HFFc6 (cell line): Measurements from ENCODE around the gene IL18RAP. TPM values are rescaled to one million over a fixed set of nuclear protein-coding genes. Genes with fewer than 3 reads are reported as not detected.

Source experiments
- DNase-seq: peaks from one replicate; pipeline ENCODE4 v3.0.0-alpha.2; 2018
- H3K27ac Mint-ChIP-seq: 2 replicates; pipeline ENCODE4 v1.8.0; 2020; ENCODE audit warnings: mild to moderate bottlenecking, mixed read lengths
- H3K27me3 Mint-ChIP-seq: 2 replicates; pipeline ENCODE4 v1.8.0; 2021; ENCODE audit warnings: mild to moderate bottlenecking, moderate library complexity, mixed read lengths; ENCODE audit not compliant: insufficient read depth
- H3K36me3 Mint-ChIP-seq: 2 replicates; pipeline ENCODE4 v1.8.0; 2021; ENCODE audit warnings: low read depth, mixed read lengths
- H3K4me1 Mint-ChIP-seq: 2 replicates; pipeline ENCODE4 v1.8.0; 2020; ENCODE audit warnings: low read depth, mixed read lengths
- H3K4me3 Mint-ChIP-seq: 2 replicates; pipeline ENCODE4 v1.8.0; 2020; ENCODE audit warnings: mild to moderate bottlenecking, moderate library complexity, mixed read lengths
- H3K9me3 Mint-ChIP-seq: 2 replicates; pipeline ENCODE4 v1.8.0; 2020; ENCODE audit warnings: mild to moderate bottlenecking, mixed read lengths
- CTCF ChIP-seq: fragments of 200-600 bp; sonication (generic); IDR thresholded peaks from 2 replicates; pipeline ENCODE4 v1.5.0; 2021; ENCODE audit warnings: antibody characterized with exemption, mild to moderate bottlenecking
- total RNA-seq, 6 experiments: library from RNA; stranded (reverse); fragmentation: NEBNext Ultra II Directional; extraction: Animal tissue kit (Norgen Biotek cat#: 25700); gene quantifications; 2 replicates in 1 of 6; 3 replicates in 5 of 6; pipeline ENCODE4 v1.2.3, GENCODE V29; 2021

IL18RAP gene
- total RNA-seq, 6 experiments from 2014 or later: not detected

DNA sequence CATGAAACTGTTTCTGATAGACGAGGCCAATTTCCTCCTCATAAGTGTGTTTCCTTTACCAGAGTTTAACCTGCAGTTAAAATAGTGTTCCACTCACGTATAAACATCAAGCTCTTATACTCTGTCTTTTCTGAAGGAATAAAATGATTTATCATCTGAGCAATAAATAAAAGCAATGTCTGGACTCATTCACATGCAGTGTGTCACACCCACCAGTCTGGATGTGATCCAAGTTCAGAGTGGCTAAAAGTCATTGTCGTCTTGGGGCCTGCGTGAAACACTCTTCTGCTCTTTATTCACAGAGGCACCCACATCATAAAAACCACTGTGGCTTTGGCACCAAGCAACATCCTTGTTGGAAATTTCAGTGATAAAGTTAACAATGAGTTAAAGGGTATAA is 30.5 kb downstream of the IL18RAP start:
- no peaks in the 10 kb centered on the region for H3K36me3 Mint-ChIP-seq
- no peak overlapping the region for H3K4me3 Mint-ChIP-seq
- no peak for TF ChIP-seq CTCF
- no peak for DNase-seq
- H3K27ac Mint-ChIP-seq: no peak overlapping the region
- no peaks in the 10 kb centered on the region for H3K4me1 Mint-ChIP-seq
- no peaks in the 10 kb centered on the region for H3K9me3 Mint-ChIP-seq
- H3K27me3 Mint-ChIP-seq: peaks cover 8% of the 10 kb centered on the region

GRCh38 chr2:102455061-102455670 is 32.2 kb downstream of the IL18RAP start:
- Mint-ChIP-seq H3K27ac (no peak overlapping the region), H3K4me3 (no peak overlapping the region), H3K36me3 (no peaks in the 10 kb centered on the region), H3K27me3 (peaks cover 9% of the 10 kb centered on the region), H3K4me1 (no peaks in the 10 kb centered on the region), H3K9me3 (no peaks in the 10 kb centered on the region)
- DNase-seq: no peak
- TF ChIP-seq CTCF: no peak

DNA sequence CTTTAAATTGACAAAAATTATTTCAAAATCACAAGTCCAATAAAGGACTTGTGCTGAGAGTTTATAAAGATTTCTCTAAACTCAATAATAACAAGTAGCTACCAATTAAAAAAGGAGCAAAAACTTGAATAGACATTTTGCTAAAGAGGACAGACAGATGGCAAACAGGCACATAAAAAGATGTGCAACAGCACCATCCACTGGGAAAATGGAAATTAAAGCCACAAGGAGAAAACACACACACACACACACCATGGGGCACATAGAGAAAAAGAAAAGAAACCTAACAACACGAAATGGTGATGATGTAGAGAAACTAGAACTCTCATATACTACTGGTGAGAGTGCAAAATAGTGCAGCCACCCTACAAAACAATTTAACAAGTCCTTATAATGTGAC is 37.5 kb downstream of the IL18RAP start:
- Mint-ChIP-seq H3K4me1 (no peaks in the 10 kb centered on the region), H3K27me3 (peaks cover 13% of the 10 kb centered on the region; the same call in 1 of the 2 replicates), H3K9me3 (no peaks in the 10 kb centered on the region), H3K27ac (no peak overlapping the region), H3K4me3 (no peak overlapping the region), H3K36me3 (no peaks in the 10 kb centered on the region)
- no peak for TF ChIP-seq CTCF
- DNase-seq: no peak

DNA sequence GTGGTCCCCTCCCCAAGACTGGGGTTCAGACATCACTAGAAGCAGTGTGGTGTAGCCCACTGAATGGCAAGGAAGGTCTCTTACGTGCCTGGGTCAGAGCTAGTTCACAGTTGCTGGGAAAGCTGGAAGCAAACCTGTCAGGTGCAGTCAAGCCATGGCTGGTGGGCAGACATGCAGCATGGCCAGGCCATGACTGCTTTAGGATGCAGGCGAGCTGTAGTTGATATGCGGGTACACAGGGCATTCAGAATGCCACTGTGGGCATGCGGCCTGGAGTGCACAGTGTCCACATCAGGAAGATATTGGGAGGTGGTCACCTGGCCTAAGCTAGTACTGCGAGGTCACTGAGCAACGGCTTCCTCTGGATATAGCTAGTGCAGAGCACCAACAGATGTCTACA is 38.2 kb downstream of the IL18RAP start:
- no peak for TF ChIP-seq CTCF
- Mint-ChIP-seq H3K36me3 (no peaks in the 10 kb centered on the region), H3K27ac (no peak overlapping the region), H3K27me3 (peaks cover 13% of the 10 kb centered on the region; the same call in 1 of the 2 replicates), H3K4me1 (no peaks in the 10 kb centered on the region), H3K4me3 (no peak overlapping the region), H3K9me3 (no peaks in the 10 kb centered on the region)
- no peak for DNase-seq

- DNase-seq: no peak
- Mint-ChIP-seq H3K4me3 (no peak overlapping the region), H3K27ac (no peak overlapping the region), H3K9me3 (no peaks in the 10 kb centered on the region), H3K36me3 (no peaks in the 10 kb centered on the region), H3K27me3 (peaks cover 13% of the 10 kb centered on the region; the same call in 1 of the 2 replicates), H3K4me1 (no peaks in the 10 kb centered on the region)
- TF ChIP-seq CTCF: no peak
These were observed 40.2 kb downstream of the IL18RAP start for GRCh38 chr2:102463160-102463559.
